Neural cell (in vitro differentiated cells): Measurements from ENCODE around the gene FGD6. TPM values are rescaled to one million over a fixed set of nuclear protein-coding genes. Genes with fewer than 3 reads are reported as not detected.

Experiments used
- H2AFZ ChIP-seq: fragments of 200-600, 300-800 bp; sonication (generic), shearing (Covaris generic); 2 replicates; pipeline ENCODE4 v1.6.0; 2014; ENCODE audit warnings: low read depth, mild to moderate bottlenecking, antibody characterized with exemption, low read length, moderate library complexity
- H3F3A ChIP-seq: fragments of 200-600 bp; shearing (Covaris generic); 2 replicates; pipeline ENCODE4 v1.6.1; 2016; ENCODE audit warnings: mild to moderate bottlenecking, moderate library complexity, mixed read lengths, antibody characterized with exemption, low read length; ENCODE audit not compliant: insufficient read depth, poor library complexity, severe bottlenecking
- H3K27ac ChIP-seq: fragments of 200-600, 300-800 bp; sonication (generic), shearing (Covaris generic); 2 replicates; pipeline ENCODE4 v1.5.1; 2014; ENCODE audit warnings: mild to moderate bottlenecking, low read length, moderate library complexity
- H3K27me3 ChIP-seq: fragments of 300-800, 200-600 bp; sonication (generic), shearing (Covaris generic); 2 replicates; pipeline ENCODE4 v1.6.0; 2014; ENCODE audit warnings: mild to moderate bottlenecking, low read depth, low read length, moderate library complexity; ENCODE audit not compliant: insufficient read depth
- H3K36me3 ChIP-seq: fragments of 300-800, 200-600 bp; sonication (generic), shearing (Covaris generic); 2 replicates; pipeline ENCODE4 v1.5.1; 2014; ENCODE audit warnings: mild to moderate bottlenecking, antibody characterized with exemption, low read length, moderate library complexity; ENCODE audit not compliant: insufficient read depth
- H3K4me2 ChIP-seq: fragments of 300-800, 200-600 bp; sonication (generic), shearing (Covaris generic); 2 replicates; pipeline ENCODE4 v1.6.0; 2014; ENCODE audit warnings: mild to moderate bottlenecking, low read length
- H3K4me3 ChIP-seq: fragments of 300-800, 200-600 bp; sonication (generic), shearing (Covaris generic); 2 replicates; pipeline ENCODE4 v1.5.1; 2014; ENCODE audit warnings: mild to moderate bottlenecking, low read length, moderate library complexity
- H3K79me2 ChIP-seq: fragments of 200-600 bp; shearing (Covaris generic); replicated peaks from 2 replicates; pipeline ENCODE4 v1.6.0; 2014; ENCODE audit warnings: mild to moderate bottlenecking, low read length, moderate library complexity; ENCODE audit not compliant: insufficient read depth
- H3K9ac ChIP-seq: fragments of 300-800, 200-600 bp; sonication (generic), shearing (Covaris generic); 2 replicates; pipeline ENCODE4 v1.6.1; 2016; ENCODE audit warnings: mild to moderate bottlenecking, low read length, mixed read lengths
- H3K9me2 ChIP-seq: fragments of 200-600 bp; shearing (Covaris generic); 2 replicates; pipeline ENCODE4 v1.6.1; 2016; ENCODE audit warnings: mild to moderate bottlenecking, low read length, mixed read lengths; ENCODE audit not compliant: insufficient read depth
- H3K9me3 ChIP-seq: fragments of 200-600, 300-800 bp; sonication (generic), shearing (Covaris generic); 2 replicates; pipeline ENCODE4 v1.6.1; 2016; ENCODE audit warnings: mild to moderate bottlenecking, mixed run types, low read length, moderate library complexity, mixed read lengths
- H4K20me1 ChIP-seq: fragments of 200-600 bp; shearing (Covaris generic); 2 replicates; pipeline ENCODE4 v1.6.1; 2016; ENCODE audit warnings: mild to moderate bottlenecking, mixed run types; ENCODE audit not compliant: insufficient read depth
- EP300 ChIP-seq: fragments of 450-650 bp; conservative IDR thresholded peaks from 2 replicates; pipeline ENCODE4 v1.6.1; 2014; ENCODE audit warnings: antibody characterized with exemption, mild to moderate bottlenecking, moderate library complexity; ENCODE audit not compliant: poor library complexity, severe bottlenecking
- EZH2 ChIP-seq: fragments of 200-600, 300-800 bp; shearing (Covaris generic), sonication (generic); IDR thresholded peaks from 2 replicates; pipeline ENCODE4 v1.6.1; 2014; ENCODE audit warnings: antibody characterized with exemption, low read length, borderline replicate concordance, mild to moderate bottlenecking; ENCODE audit not compliant: insufficient read depth, poor library complexity, severe bottlenecking
- MXI1 ChIP-seq: fragments of 450-650 bp; conservative IDR thresholded peaks from 2 replicates; pipeline ENCODE4 v1.6.1; 2014; ENCODE audit warnings: antibody characterized with exemption, mild to moderate bottlenecking; ENCODE audit not compliant: poor library complexity, severe bottlenecking
- POLR2AphosphoS5 ChIP-seq: IDR thresholded peaks from 2 replicates; pipeline ENCODE4 v1.6.1; 2012
- RAD21 ChIP-seq: fragments of 450-650 bp; conservative IDR thresholded peaks from 2 replicates; pipeline ENCODE4 v1.6.1; 2014; ENCODE audit warnings: antibody characterized with exemption, mild to moderate bottlenecking, moderate library complexity
- SMC3 ChIP-seq: fragments of 450-650 bp; conservative IDR thresholded peaks from 2 replicates; pipeline ENCODE4 v1.6.1; 2014; ENCODE audit warnings: antibody characterized with exemption, mild to moderate bottlenecking, moderate library complexity; ENCODE audit not compliant: poor library complexity
- TAF1 ChIP-seq: IDR thresholded peaks from 2 replicates; pipeline ENCODE4 v1.6.1; 2012; ENCODE audit warnings: low read depth
- polyA plus RNA-seq: library from polyadenylated mRNA; depleted of rRNA; stranded (reverse); fragments of >200 nt; gene quantifications from 2 replicates; pipeline ENCODE4 v1.2.3, GENCODE V29; 2014
- TF ChIP-seq, protein P1 (sequence below): IDR thresholded peaks from 2 replicates; pipeline ENCODE4 v1.6.1; 2012; ENCODE audit warnings: borderline replicate concordance
- TF ChIP-seq, protein P2 (sequence below): fragments of 450-650 bp; IDR thresholded peaks from 2 replicates; pipeline ENCODE4 v1.5.1; 2014; ENCODE audit warnings: antibody characterized with exemption, mild to moderate bottlenecking, moderate library complexity; ENCODE audit not compliant: poor library complexity, severe bottlenecking

The FGD6 gene
- polyA plus RNA-seq, 1 donor from 2014 or later: 4.6 TPM

GRCh38 chr12:95192271-95192670 is 25.0 kb downstream of the FGD6 start:
- Histone ChIP-seq H2AFZ (no peak overlapping the region), H3K79me2 (peaks cover 7% of the 10 kb centered on the region), H3K4me2 (no peak overlapping the region), H4K20me1 (no peaks in the 10 kb centered on the region), H3K9me2 (no peaks in the 10 kb centered on the region), H3K9me3 (no peaks in the 10 kb centered on the region), H3K36me3 (peaks cover 4% of the 10 kb centered on the region), H3K27me3 (no peaks in the 10 kb centered on the region), H3F3A (peaks cover under 1% of the 10 kb centered on the region), H3K9ac (no peak overlapping the region), H3K27ac (no peak overlapping the region), H3K4me3 (no peak overlapping the region)
- TF ChIP-seq TAF1: no peak
- TF ChIP-seq EP300: no peak
- no peak for TF ChIP-seq POLR2AphosphoS5
- TF ChIP-seq EZH2: no peak
- no peak for TF ChIP-seq MXI1
- TF ChIP-seq, protein P1, sequence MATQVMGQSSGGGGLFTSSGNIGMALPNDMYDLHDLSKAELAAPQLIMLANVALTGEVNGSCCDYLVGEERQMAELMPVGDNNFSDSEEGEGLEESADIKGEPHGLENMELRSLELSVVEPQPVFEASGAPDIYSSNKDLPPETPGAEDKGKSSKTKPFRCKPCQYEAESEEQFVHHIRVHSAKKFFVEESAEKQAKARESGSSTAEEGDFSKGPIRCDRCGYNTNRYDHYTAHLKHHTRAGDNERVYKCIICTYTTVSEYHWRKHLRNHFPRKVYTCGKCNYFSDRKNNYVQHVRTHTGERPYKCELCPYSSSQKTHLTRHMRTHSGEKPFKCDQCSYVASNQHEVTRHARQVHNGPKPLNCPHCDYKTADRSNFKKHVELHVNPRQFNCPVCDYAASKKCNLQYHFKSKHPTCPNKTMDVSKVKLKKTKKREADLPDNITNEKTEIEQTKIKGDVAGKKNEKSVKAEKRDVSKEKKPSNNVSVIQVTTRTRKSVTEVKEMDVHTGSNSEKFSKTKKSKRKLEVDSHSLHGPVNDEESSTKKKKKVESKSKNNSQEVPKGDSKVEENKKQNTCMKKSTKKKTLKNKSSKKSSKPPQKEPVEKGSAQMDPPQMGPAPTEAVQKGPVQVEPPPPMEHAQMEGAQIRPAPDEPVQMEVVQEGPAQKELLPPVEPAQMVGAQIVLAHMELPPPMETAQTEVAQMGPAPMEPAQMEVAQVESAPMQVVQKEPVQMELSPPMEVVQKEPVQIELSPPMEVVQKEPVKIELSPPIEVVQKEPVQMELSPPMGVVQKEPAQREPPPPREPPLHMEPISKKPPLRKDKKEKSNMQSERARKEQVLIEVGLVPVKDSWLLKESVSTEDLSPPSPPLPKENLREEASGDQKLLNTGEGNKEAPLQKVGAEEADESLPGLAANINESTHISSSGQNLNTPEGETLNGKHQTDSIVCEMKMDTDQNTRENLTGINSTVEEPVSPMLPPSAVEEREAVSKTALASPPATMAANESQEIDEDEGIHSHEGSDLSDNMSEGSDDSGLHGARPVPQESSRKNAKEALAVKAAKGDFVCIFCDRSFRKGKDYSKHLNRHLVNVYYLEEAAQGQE: no peak
- no peak for TF ChIP-seq SMC3
- TF ChIP-seq, protein P2, sequence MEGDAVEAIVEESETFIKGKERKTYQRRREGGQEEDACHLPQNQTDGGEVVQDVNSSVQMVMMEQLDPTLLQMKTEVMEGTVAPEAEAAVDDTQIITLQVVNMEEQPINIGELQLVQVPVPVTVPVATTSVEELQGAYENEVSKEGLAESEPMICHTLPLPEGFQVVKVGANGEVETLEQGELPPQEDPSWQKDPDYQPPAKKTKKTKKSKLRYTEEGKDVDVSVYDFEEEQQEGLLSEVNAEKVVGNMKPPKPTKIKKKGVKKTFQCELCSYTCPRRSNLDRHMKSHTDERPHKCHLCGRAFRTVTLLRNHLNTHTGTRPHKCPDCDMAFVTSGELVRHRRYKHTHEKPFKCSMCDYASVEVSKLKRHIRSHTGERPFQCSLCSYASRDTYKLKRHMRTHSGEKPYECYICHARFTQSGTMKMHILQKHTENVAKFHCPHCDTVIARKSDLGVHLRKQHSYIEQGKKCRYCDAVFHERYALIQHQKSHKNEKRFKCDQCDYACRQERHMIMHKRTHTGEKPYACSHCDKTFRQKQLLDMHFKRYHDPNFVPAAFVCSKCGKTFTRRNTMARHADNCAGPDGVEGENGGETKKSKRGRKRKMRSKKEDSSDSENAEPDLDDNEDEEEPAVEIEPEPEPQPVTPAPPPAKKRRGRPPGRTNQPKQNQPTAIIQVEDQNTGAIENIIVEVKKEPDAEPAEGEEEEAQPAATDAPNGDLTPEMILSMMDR: no peak
- TF ChIP-seq RAD21: no peak

GRCh38 chr12:95191060-95191696 is 26.1 kb downstream of the FGD6 start:
- no peaks in the 10 kb centered on the region for H3K9me2 ChIP-seq
- no peak overlapping the region for H3K9ac ChIP-seq
- H3K36me3 ChIP-seq: peaks cover 4% of the 10 kb centered on the region
- no peak overlapping the region for H3K4me2 ChIP-seq
- no peaks in the 10 kb centered on the region for H3F3A ChIP-seq
- no peak overlapping the region for H3K27ac ChIP-seq
- H2AFZ ChIP-seq: no peak overlapping the region
- H3K9me3 ChIP-seq: no peaks in the 10 kb centered on the region
- no peaks in the 10 kb centered on the region for H4K20me1 ChIP-seq
- TF ChIP-seq EP300: no peak
- no peak for TF ChIP-seq SMC3
- TF ChIP-seq MXI1: no peak
- TF ChIP-seq, protein P1: no peak
- TF ChIP-seq EZH2: no peak
- TF ChIP-seq, protein P2: no peak
- no peak for TF ChIP-seq RAD21
- no peak for TF ChIP-seq TAF1
- TF ChIP-seq POLR2AphosphoS5: no peak
- no peaks in the 10 kb centered on the region for H3K27me3 ChIP-seq
- H3K4me3 ChIP-seq: no peak overlapping the region
- peaks cover 7% of the 10 kb centered on the region for H3K79me2 ChIP-seq
